GM19240 (cell line): ENCODE data around the gene SYT10.
"Not testable (repeated sequence)": the region's sequence is repeated elsewhere in the genome, so short reads cannot be mapped to it uniquely, and the experiment has no call there.

Experiments
- DNase-seq: peaks from one replicate; pipeline ENCODE4 v3.0.0; 2011; ENCODE audit warnings: low spot score; ENCODE audit not compliant: insufficient read length

Gene SYT10

DNA sequence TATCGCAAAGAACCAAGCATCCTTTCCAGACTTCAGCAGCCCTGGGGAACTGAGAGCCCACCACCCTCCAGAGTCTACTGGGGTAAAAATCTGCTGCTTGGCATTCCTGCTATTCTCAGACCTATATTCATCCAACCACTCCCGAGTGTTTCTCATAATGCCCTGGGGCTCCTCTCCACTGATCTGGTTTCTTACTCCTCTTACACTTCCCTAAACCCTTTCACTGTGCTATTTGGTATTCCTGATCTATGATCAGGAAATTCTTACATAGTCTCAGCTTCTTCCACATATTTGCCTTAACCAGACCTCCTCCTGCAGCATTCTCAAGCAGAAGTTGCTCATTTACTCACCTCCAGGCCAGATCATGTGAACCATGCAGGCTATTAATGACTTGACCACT, 82.4 kb downstream of the SYT10 start:
- DNase-seq = no peak

DNA sequence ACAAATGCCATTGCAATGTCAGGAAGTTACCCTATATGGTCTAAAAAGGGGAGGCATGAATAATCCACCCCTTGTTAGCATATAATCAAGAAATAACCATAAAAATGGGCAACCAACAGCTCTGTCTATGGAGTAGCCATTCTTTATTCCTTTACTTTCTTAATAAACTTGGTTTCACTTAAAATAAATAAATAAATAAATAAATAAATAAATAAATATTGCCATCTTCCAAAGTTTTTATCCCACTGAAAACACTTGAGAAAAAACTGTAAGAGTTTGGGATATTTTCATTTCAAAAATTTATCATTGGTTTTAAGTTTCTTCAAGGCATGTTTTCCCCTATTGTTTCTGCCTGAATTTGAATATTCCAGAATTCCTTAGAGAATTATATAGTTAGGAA, 89.8 kb downstream of the SYT10 start:
- no peak for DNase-seq

DNA sequence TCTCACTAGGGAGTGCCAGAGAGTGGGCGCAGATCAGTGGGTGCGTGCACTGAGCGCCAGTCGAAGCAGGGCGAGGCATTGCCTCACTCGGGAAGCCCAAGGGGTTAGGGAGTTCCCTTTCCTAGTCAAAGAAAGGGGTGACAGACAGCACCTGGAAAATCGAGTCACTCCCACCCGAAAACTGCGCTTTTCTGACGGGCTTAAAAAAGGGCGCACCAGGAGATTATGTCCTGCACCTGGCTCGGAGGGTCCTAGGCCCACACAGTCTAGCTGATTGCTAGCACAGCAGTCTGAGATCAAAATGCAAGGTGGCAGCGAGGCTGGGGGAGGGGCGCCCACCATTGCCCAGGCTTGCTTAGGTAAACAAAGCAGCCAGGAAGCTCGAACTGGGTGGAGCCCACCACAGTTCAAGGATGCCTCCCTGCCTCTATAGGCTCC, 107.6 kb downstream of the SYT10 start:
- not testable (repeated sequence) for DNase-seq

DNA sequence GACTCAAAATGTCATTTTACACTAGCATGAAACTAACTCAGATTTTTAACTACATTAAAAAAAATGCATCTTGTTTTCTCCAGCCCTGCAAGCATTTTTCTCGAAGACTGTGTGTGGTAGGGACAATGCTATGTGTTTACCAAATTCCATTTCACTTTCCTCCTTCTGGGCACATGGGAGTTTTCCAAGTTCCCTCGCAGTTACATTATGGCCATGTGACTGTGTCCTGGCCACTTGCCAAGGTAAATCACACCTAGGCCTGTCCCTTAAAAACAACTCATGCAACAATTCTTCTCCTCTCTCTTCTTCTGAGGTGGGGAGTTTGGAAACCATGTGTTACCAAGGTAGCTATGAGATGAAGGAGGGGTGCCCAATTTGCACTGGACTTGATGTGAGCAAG, 108.7 kb downstream of the SYT10 start:
- no peak for DNase-seq
